ENCODE measurements around the gene ZNF594.
"Not testable (repeated sequence)": the region's sequence is repeated elsewhere in the genome, so short reads cannot be mapped to it uniquely, and the experiment has no call there.

ZNF594 gene

DNA sequence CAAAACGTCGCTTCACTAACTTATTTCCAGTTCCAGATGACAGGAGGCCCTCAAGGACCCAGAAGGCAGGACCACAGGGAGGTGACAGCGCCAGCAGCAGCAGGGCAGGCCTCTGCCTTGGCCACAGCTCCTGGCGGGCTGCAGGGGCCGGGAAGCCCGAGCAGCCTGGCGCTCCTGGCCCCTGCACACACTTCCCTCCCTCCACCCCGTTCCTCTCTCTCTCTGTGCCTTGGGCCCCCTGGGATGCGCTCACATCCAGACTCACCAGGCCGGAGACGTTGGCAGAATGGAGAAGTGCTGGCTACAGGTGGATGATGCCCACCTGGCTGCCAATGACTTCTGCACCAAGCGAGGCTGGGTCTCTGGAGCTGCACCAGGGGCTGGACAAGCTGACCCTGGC, 12.7 kb downstream of the ZNF594 start:
- ATAC-seq = no peak
- Mint-ChIP-seq H3K36me3 (ENCODE audit: low read depth) (peaks cover 87% of the 10 kb centered on the region), H3K4me3 (no peak overlapping the region), H3K9me3 (peaks cover 48% of the 10 kb centered on the region), H3K27ac (no peak overlapping the region), H3K27me3 (no peaks in the 10 kb centered on the region), H3K4me1 (no peaks in the 10 kb centered on the region)
- DNase-seq = no peak

DNA sequence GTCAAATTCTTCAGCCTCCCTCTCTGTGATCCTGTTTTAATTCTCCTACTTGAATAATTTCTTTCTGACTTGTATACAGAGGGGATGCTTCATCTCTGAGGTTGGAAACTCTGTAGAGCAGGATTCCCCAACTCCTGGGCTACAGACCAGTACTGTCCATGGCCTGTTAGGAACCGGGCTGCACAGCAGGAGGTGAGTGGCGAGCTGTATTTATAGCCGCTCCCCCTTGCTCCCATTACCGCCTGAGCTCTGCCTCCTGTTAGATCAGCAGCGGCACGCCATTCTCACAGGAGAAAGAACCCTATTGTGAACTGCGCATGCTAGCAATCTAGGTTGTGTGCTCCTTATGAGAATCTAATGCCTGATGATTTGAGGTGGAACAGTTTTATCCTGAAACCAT, 16.6 kb downstream of the ZNF594 start:
- not testable (repeated sequence) for H3K27ac Mint-ChIP-seq, H3K27me3 Mint-ChIP-seq, DNase-seq, H3K4me3 Mint-ChIP-seq, ATAC-seq, H3K4me1 Mint-ChIP-seq
- Mint-ChIP-seq H3K36me3 (ENCODE audit: low read depth) (peaks cover 53% of the 10 kb centered on the region), H3K9me3 (peaks cover 32% of the 10 kb centered on the region)

DNA sequence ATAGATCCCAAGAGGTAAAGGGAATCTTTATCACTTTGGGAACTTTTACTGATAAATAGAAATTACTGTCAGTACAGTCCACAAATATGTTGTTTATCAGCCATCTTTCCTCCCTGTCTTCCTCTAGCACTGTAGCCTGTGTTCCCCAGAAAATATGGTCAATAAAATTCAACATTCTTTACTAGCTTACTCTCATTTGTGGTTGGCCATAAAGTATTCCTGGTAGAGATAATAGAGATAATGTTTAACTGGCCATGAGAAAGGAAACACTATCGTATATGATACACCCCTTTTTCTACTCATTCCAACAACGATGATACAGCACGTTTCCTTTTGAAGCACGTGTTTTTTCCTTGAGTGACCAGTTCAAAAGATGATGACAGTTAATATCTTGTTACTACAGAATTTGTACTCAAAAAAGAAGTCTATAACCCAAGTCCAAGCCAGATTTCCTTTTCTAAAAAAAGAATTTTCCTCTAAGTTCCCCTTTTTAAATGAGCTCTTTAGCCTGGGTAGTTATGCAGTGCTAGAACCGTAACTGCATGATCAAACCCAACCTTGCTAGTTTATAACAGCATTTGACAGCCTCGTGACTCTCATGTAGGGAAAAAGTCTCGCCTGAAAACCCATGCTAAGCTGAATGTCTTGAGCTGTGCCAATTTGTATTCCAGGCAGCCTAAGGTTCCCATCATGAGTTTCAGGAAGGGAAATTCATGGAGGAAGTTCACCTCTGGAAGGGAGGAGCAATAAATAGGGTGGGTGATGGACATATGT, 25.7 kb downstream of the ZNF594 start:
- not testable (repeated sequence) for H3K27ac Mint-ChIP-seq; H3K27me3 Mint-ChIP-seq; H3K4me1 Mint-ChIP-seq; ATAC-seq; H3K9me3 Mint-ChIP-seq; H3K36me3 Mint-ChIP-seq (ENCODE audit: low read depth); H3K4me3 Mint-ChIP-seq; DNase-seq

DNA sequence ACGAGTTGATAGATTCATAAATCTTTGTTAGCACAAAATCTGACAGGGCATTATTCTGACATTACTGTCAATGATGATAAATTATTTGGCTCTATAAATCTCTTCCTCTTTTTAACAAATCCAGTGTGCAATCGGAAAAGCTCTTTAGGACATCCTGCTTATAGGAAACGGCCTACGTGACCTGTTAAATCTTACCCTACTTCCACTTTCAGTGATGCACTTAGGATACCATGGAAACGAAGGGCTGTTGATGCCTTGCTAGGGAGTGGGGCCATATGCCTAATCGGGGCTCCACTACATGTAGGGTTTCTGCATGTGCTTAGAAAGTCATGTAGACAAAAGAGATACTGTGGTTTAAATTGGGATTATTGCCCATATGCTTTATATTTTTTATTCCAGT, 27.2 kb downstream of the ZNF594 start:
- H3K27me3 Mint-ChIP-seq = peaks cover 5% of the 10 kb centered on the region
- no peak overlapping the region for H3K27ac Mint-ChIP-seq
- no peaks in the 10 kb centered on the region for H3K36me3 Mint-ChIP-seq (ENCODE audit: low read depth)
- H3K4me3 Mint-ChIP-seq = no peak overlapping the region
- DNase-seq (no peak), ATAC-seq (no peak)
- peaks cover 6% of the 10 kb centered on the region for H3K4me1 Mint-ChIP-seq
- H3K9me3 Mint-ChIP-seq = no peaks in the 10 kb centered on the region

DNA sequence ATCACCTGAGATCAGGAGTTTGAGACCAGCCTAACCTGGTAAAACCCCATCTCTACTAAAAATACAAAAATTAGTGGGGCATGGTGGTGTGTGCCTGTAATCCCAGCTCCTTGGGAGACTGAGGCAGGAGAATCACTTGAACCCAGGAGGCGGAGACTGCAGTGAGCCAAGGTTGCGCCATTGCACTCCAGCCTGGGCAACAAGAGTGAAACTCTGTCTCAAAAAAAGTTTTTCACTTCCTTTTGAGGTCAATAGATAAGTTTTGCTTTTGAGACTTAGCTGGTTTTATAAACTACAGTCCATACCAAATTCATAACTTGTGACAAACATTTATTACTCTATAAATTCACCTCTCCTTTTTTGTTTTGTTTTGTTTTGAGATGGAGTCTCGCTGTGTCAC, 29.9 kb downstream of the ZNF594 start:
- H3K36me3 Mint-ChIP-seq (ENCODE audit: low read depth); H3K27ac Mint-ChIP-seq; H3K9me3 Mint-ChIP-seq; H3K4me3 Mint-ChIP-seq; DNase-seq; ATAC-seq; H3K4me1 Mint-ChIP-seq: not testable (repeated sequence)
- peaks cover 17% of the 10 kb centered on the region for H3K27me3 Mint-ChIP-seq

DNA sequence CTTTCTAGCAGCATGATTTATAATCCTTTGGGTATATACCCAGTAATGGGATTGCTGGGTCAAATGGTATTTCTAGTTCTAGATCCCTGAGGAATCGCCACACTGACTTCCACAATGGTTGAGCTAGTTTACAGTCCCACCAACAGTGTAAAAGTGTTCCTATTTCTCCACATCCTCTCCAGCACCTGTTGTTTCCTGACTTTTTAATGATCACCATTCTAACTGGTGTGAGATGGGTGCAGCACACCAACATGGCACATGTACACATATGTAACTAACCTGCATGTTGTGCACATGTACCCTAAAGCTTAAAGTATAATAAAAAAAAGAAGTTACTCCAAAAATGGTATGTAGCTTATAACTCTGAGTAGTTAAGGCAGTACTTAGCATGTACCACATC, 31.0 kb downstream of the ZNF594 start:
- not testable (repeated sequence) for ATAC-seq; H3K36me3 Mint-ChIP-seq (ENCODE audit: low read depth); H3K4me1 Mint-ChIP-seq; DNase-seq; H3K27ac Mint-ChIP-seq; H3K4me3 Mint-ChIP-seq; H3K9me3 Mint-ChIP-seq
- H3K27me3 Mint-ChIP-seq = peaks cover 17% of the 10 kb centered on the region

DNA sequence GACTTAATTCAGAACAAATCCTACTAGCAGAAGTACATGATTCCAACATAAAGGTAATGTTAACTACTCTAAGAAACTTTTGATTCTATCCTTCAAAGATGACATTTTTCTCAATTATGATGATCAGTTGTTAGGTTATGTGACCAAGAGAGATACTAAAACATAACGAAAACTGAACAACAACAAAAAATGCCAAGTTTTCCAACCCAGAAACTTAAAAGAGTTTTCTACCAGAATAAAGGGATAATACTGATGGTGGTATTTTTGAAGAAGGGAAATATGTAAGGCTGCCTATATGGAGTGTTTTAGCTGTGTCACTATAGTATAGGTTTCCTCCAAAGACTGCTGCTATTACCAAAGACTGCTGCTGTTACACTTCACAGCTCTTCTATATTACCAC, 45.5 kb downstream of the ZNF594 start:
- DNase-seq; ATAC-seq; H3K9me3 Mint-ChIP-seq; H3K36me3 Mint-ChIP-seq (ENCODE audit: low read depth); H3K4me3 Mint-ChIP-seq; H3K4me1 Mint-ChIP-seq; H3K27ac Mint-ChIP-seq: not testable (repeated sequence)
- peaks cover 17% of the 10 kb centered on the region for H3K27me3 Mint-ChIP-seq

DNA sequence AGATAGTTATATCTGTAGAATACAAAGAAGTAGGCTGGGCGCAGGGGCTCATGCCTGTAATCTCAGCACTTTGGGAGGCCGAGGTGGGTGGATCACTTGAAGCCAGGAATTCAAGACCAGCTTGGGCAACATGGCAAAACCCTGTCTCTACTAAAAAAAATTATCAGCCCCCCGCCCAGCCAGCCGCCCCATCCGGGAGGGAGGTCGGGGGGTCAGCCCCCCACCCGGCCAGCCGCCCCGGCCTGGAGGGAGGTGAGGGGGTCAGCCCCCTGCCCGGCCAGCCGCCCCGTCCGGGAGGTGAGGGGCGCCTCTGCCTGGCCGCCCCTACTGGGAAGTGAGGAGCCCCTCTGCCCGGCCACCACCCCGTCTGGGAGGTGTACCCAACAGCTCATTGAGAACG, 48.8 kb downstream of the ZNF594 start:
- H3K4me1 Mint-ChIP-seq; H3K36me3 Mint-ChIP-seq (ENCODE audit: low read depth); H3K9me3 Mint-ChIP-seq; DNase-seq; H3K4me3 Mint-ChIP-seq; ATAC-seq; H3K27ac Mint-ChIP-seq; H3K27me3 Mint-ChIP-seq: not testable (repeated sequence)

DNA sequence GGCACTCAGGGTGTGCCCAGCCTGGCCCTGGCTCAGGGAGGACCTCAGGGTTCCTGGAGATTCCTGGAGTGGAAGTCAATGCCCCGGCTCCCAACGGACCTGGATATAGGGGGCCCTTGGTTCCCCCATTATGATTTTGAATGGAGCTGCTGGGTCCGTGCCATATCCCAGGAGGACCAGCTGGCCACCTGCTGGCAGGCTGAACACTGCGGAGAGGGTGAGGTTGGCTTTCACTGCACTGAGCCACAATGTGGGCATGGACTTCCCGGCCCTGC, 52.3 kb downstream of the ZNF594 start:
- Mint-ChIP-seq H3K9me3 (no peaks in the 10 kb centered on the region), H3K4me1 (no peaks in the 10 kb centered on the region), H3K27ac (no peak overlapping the region), H3K36me3 (ENCODE audit: low read depth) (no peaks in the 10 kb centered on the region), H3K4me3 (no peak overlapping the region), H3K27me3 (no peaks in the 10 kb centered on the region)
- DNase-seq (no peak), ATAC-seq (no peak)

DNA sequence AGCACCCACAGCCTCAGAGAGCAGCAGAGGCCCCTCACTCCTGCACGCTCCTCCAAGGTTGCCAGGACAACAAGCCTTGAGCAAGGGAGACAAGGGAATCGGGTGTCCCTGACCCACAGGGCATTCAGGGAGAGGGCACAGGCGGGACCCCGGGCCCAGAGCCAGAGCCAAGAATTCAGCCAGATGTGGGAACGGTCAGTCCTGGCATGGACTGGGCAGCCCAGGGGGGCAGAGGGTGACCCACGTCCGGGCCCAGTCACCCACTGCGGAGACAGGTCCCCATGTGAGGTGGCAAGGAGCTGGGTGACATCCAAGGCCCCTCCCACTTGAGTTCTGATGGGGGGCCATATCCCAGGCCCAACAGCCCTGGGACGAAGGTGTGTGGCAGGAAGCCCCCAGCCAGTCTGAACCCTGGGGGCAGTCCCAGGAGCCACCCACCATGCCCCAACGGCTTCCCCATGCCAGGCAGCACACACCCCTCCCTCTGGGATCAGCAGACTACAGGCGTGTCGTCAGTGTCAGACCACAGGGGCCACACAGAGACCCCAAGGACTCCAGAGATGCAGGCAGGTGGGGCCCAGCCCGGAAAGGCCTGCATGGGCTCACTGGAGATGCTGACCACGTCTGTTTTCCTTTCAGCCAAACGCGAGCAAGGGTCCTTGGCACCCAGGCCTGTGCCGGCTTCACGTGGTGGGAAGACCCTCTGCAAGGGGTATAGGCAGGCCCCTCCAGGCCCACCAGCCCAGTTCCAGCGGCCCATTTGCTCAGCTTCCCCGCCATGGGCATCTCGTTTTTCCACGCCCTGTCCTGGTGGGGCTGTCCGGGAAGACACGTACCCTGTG, 52.8 kb downstream of the ZNF594 start:
- Mint-ChIP-seq H3K27me3 (no peaks in the 10 kb centered on the region), H3K4me3 (no peak overlapping the region), H3K36me3 (ENCODE audit: low read depth) (no peaks in the 10 kb centered on the region), H3K27ac (no peak overlapping the region), H3K9me3 (no peaks in the 10 kb centered on the region), H3K4me1 (no peaks in the 10 kb centered on the region)
- ATAC-seq = no peak
- DNase-seq = no peak

DNA sequence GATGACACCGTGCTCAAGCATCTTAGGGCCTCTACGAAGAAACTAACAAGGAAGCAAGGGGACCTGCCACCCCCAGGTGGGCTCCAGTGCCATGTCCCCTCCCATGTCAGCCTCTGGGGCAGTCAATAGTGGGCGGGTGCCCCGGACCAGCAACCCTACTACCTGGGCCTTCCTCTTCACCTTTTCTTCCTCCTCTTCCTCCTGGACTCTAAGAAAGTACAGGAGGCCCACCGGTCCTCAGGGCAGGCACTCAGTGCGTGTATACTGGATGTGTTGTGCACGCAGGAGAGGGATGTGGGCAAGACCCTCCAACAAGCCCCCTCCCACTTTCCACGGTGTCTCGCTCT, 53.5 kb downstream of the ZNF594 start:
- not testable (repeated sequence) for H3K4me3 Mint-ChIP-seq; ATAC-seq; H3K36me3 Mint-ChIP-seq (ENCODE audit: low read depth); H3K27me3 Mint-ChIP-seq; H3K27ac Mint-ChIP-seq; H3K4me1 Mint-ChIP-seq; DNase-seq; H3K9me3 Mint-ChIP-seq

DNA sequence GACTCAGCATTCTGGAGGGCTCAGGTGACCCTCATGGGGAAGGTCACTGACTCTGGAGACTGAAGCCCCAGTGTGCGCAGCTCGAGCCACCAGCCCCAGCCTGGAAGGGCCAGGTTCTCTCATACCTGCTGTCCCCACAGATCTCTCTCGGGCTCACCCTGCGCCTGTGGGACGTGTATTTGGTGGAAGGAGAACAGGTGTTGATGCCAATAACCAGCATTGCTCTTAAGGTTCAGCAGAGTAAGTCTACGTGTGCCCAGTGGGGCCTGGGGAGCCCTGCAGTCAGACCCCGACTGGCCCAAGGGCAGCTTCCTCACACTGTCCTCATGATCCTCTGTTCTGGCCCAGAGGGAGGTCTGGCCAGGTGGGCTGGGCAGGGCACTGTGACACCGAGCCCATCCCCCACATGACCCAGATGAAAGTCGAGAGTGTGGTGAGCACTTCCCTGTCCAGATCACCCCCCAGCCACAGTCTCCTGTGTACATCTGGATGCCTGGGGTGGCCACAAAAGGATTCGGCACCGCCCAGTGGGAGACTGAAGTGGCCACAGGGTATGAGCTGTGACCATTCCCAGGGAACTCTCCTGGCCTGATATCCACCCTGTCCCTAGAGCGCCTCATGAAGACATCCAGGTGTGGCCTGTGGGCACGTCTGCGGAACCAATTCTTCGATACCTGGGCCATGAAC, 54.0 kb downstream of the ZNF594 start:
- H3K4me3 Mint-ChIP-seq; H3K27ac Mint-ChIP-seq; H3K27me3 Mint-ChIP-seq; H3K4me1 Mint-ChIP-seq; H3K9me3 Mint-ChIP-seq; H3K36me3 Mint-ChIP-seq (ENCODE audit: low read depth); DNase-seq; ATAC-seq: not testable (repeated sequence)

DNA sequence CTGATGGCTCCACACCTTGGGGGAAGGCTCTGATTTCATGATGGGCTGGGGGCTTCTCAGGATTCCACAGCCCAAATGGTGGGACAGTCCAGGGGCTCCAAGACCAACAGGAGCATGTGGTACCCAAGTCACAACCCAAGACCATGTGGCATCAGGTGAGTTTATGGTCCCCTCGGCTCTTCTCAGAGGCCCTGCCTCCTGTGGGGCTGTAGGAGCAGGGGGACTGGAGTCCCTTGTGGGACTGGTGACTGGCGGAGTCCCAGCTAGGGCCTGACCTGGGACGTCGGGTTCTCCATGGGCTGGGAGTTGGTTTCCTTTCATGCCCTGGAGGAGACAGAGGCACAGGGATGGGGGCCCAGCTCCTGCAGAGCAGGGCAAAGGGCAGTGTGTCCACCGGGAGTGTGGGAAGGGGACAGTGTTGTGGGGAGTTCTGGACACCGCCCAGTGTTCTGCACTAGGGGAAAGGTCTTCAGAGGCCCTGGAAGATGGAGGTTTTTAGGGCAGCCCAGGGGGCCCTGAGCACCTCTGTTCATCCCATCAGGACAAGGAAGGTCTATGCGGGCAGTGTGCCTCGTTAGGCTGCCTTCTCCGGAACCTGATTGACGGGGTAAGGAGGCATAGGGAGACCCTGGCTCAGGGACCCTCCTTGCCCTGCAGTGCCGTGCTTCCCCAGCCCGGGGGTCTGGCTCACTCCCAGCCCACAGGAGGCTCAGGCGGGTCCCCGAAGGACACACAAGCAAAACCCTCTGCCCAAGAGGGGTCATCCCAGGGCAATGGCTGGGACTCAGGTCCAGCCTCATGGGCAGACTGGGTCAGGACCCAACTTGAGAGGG, 54.9 kb downstream of the ZNF594 start:
- ATAC-seq; H3K36me3 Mint-ChIP-seq (ENCODE audit: low read depth); H3K9me3 Mint-ChIP-seq; DNase-seq; H3K27me3 Mint-ChIP-seq; H3K4me1 Mint-ChIP-seq; H3K4me3 Mint-ChIP-seq; H3K27ac Mint-ChIP-seq: not testable (repeated sequence)

DNA sequence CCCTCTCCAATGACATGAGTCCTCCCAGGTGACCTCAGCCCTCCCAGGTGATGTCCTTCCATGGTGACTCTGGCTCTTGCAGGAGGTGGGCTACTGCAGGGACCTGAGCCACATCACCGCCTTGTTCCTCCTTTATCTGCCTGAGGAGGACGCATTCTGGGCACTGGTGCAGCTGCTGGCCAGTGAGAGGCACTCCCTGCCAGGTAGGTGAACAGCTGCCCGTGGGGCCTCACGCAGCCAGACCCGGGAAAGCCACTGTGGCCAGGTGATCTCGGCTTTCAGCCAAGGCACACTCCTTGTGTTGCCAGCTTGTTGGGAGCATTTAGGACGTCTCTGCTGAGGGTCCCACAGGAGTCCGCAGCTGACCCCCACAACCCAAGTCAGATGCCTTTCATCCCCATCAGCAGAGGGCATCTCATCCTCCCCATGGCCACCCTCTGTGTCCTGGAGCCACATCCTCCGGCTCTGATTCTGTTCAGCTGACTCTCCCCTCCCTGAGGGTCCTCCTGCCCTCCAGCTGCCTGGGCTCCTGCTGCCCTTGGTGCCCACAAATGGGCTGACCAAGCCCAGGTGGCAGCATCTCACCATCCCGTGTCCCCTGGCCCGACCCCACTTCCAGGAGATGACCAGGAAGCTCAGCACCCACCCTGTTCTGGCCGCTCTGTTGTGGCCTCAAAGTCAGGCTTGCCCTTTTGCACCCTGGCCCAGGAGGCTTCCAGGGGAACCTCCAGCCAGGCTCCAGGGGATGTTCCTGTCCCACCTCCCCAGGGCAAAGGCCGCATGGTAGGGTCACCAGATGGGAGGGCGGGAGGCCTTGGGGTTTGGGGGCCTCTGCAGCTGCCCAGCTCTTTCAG, 55.7 kb downstream of the ZNF594 start:
- H3K27me3 Mint-ChIP-seq = no peaks in the 10 kb centered on the region
- H3K4me1 Mint-ChIP-seq = no peaks in the 10 kb centered on the region
- no peaks in the 10 kb centered on the region for H3K9me3 Mint-ChIP-seq
- DNase-seq (no peak), ATAC-seq (no peak)
- no peak overlapping the region for H3K27ac Mint-ChIP-seq
- no peak overlapping the region for H3K4me3 Mint-ChIP-seq
- no peaks in the 10 kb centered on the region for H3K36me3 Mint-ChIP-seq (ENCODE audit: low read depth)

All from activated naive CD8-positive, alpha-beta T cell treated with anti-CD3 and anti-CD28 coated beads, Interleukin-2, amount 50 U/mL, for 24 hours (primary cell).